Stimulated activated CD8-positive, alpha-beta memory T cell treated with anti-CD3 and anti-CD28 coated beads, Interleukin-2, amount 100 ng/mL, for 1 hour (primary cell): ENCODE data around the gene FARP1.
"Not testable (repeated sequence)": the region's sequence is repeated elsewhere in the genome, so short reads cannot be mapped to it uniquely, and the experiment has no call there.

ENCODE experiments used
- DNase-seq, 2 donors: peaks; one replicate each; pipeline ENCODE4 v3.0.0-alpha.2; 2020; ENCODE audit warnings: low read depth in 2 of 2

FARP1 gene

DNA sequence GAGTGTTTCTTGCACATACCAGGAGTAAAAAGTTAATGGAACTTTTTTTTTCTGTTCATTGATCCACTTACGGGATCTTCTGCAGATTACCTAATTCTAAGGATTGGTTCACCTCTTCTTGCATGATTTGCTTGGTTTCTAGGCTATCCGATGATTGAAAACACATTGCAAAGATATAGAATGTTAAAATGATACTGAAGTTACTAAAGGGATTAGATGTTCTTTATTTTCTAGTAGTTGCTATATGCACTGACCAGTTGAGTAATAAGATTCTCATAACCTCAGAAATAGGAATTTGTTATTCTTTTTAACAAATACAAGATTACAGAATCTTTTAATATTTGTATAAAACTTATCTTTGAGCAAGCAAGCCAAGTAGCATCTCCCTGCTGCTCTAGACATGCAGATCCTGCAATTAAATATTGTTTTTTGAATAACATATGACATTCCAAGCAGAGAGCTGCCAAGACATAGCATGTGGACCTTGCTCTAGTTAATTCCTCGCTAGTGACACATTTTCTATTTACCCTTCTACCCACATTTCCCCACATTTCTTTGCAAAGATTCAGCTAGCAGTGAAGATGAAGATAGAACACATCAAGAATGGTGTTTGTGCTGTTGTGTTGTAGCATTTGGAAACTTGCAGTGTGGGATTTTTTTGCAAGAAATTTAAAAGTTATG is 85.9 kb downstream of the FARP1 start:
- DNase-seq = no peak

DNA sequence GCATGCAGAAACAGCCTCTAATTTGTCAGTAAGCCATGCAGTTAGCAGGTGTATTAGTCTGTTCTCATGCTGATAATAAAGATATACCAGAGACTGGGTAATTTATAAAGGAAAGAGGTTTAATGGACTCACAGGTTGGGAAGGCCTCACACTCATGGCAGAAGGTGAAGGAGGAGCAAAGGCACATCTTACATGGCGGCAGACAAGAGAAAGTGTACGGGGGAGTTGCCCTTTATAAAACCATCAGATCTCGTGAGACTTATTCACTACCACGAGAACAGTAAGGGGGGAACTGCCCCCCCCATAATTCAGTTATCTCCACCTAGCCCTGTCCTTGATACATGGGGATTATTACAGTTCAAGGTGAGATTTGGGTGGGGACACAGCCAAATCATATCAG is 87.9 kb downstream of the FARP1 start:
- not testable (repeated sequence) for DNase-seq

DNA sequence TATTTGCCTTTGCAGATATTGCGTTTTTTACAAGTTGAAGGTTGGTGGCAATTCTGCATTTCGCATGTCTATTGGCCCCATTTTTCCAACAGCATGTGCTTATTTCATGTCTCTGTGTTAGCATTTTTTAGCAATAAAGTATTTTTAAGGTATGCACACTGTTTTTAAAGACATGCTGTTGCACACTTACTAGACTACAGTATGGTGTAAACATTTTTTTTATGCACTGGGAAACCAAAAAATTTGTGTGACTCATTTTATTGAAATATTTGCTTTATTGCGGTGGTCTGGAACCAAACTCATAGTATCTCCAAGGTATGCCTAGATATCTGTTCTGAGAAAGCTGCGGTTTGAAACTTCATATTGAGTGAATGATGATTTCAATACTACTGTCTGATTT is 89.6 kb downstream of the FARP1 start:
- no peak for DNase-seq

DNA sequence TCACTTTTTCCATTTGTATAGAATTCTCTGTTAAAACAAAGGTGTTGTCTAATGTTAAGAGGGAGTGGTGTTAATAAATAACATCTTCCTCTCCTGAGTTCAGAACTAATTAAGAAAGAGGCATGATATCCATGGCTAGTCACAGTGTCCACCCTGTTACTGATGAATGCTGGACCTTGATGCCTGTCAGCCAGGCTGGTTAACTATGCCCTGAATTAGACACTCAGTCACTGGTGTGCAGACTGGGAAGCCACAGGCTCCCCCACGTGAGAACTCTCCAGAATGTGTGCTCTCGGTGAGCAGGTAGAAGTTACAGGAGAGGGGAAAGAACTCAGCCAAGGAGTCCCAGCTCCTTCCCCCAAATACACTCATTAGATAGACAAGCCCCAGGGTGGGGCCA is 90.2 kb downstream of the FARP1 start:
- no peak for DNase-seq

DNA sequence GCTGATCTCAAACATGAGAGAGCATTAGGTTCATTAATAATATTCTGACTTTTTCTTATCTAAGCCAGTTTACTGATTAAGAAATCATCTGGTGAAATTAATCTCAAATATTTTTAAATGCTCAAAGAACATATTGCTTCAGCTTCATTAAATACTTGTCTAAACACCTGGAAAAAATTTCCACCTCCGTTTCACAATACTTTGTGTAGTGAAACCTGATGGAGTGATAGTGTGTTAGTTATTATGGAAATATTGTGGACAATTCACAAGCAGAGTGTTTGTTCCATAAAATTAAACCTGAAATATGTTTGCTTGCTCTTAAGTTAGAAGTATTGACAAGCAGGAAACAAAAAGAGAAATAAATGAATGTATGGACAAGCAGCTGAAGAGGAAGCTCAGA is 91.5 kb downstream of the FARP1 start:
- no peak for DNase-seq

DNA sequence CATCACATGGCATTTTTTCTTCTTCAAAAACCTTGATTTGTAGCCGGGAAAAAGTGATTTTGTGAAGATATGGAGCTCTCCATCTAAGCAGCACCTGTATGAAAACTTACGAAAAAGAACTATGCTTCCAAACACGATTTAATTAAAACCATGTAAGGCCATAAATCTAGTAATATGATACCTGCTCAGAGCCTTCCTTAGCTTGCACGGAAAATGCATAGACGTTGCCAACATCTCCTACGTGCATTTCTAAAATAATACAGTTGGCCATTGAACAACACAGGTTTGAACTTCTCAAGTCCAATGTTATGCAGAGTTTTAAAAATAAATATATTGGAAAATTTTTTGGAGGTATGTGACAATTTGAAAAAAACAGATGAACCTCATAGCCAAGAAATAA is 93.3 kb downstream of the FARP1 start:
- DNase-seq = no peak

DNA sequence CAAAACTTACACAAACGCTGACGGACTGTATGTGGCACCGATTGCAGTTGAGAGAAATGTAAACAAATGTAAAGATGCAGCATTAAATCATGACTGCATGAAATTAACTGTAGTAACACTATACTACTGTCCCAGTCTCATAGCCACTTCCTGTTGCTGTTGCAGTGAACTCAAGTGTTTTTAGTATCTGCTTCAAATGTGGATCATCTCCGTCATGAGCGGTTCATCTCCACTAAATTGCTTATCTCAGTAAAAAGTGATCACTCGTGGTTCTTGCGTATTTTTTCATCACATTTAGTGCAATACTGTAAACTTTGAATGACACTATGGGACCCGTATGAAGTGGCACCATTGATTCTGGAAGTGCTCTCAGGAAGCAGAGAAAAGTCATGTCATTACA is 94.4 kb downstream of the FARP1 start:
- no peak for DNase-seq

DNA sequence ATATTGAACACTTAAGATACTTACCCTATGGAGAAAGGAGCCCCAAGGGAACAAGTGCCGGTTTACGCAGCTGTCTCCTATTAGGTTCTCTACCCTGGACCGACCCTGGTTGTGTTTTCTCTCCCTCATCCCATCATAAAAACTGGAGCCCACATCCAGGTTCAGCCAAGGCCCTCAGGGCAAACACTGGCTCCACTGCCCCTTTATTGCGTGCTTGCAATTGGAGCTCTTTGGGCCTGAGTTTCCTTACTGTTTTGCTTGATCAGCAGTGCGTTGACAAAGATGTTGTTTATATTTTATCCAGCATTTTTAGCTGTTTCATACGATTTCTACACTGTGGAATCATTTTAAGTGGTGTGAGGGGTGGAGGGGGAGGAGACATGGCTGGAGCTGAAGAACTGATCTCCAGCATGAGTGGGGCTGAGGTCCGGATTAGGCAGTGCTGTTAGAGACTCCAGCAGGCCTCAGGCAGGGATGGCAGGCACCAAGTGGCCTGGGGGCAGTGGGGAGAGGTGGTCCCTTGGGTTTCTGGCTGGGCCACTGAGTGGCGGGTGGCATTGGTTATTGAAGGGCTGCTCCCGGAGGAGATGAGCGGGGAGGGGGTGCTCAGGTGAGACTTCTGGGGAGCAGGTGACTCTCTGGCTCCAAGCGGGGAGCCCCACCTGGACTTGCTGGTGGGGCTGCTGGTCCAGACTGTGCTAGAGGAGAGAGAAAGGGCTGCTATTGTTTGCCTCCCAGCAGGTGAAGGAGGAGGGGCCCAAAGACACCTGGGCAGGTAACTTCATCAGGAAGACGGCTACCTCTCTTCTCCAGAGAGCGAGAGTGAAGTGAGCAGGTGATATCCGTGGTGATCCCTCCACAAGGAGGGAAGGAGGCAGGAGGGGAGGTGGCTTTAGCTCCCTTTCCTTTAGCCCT is 96.5 kb downstream of the FARP1 start:
- DNase-seq = no peak

DNA sequence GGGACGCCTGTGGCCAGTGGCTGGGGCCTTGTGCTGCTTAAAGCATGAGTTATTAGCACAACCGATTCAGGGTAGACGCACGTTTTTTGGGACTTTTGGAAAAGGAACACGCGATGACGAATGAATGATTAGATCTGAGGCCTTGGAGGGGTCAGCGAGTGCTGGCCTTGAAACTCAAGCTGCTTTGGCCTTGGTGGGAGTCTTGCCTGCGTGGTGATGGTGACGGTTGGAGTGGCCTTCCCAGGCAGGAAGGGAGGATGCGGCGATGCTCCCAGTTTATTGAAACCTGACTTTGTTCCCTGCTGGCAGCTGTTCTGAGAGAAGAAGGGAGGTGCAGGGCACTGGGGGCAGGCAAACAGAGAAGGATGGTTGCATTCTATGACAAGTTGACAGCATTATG is 97.2 kb downstream of the FARP1 start:
- no peak for DNase-seq

DNA sequence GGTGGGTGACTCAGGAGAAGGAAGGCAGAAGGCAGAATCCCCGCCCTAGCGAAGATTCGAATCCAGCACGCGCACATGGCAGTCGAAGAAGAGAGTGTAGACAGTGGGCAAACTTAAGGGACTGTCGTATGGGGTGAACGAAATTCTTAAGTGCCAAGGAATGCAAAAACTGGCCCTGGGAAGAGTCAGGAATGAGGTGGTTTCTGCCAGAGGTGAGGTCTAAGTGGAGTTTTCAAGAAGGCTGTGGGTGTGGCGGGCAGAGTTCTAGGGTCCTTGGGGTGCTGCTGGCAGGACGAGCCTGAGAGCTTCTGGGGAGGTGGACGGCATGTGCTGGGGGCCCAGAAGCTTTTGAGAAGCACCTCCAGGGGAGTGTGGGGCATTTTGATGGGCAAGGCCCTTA is 98.1 kb downstream of the FARP1 start:
- no peak for DNase-seq

DNA sequence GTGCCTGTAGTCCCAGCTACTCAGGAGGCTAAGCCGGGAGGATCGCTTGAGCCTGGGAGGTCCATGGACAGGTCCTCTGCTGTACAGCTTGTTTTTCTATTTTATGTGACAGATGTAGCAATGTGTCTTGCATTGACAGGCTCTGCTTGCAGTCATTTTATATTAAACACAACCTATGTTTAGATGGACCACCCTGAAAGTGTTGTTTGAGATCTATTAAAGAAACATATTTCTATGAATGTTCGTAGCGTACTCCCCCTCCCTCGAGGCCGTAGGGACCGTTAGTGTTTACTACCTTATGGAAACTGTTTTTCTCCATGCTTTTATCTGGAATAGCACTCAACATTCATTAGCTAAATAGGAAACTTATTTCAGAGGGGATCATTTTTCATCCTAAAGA is 99.1 kb downstream of the FARP1 start:
- no peak for DNase-seq

DNA sequence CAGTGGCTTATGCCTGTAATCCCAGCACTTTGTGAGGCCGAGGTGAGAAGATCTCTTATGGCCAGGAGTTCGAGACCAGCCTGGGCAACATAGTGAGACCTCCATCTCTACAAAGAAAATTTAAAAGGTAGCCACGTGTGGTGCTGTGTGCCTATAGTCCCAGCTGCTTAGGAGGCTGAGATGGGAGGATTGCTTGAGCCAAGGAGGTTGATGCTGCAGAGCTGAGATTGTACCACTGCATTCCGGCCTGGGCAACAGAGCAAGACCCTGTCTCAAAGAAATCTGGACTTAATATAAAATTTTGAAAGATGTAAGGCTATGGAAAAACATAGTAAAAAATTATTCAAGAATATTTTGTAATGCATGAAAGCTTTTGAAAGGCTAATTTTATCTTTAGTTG is 99.5 kb downstream of the FARP1 start:
- no peak for DNase-seq

DNA sequence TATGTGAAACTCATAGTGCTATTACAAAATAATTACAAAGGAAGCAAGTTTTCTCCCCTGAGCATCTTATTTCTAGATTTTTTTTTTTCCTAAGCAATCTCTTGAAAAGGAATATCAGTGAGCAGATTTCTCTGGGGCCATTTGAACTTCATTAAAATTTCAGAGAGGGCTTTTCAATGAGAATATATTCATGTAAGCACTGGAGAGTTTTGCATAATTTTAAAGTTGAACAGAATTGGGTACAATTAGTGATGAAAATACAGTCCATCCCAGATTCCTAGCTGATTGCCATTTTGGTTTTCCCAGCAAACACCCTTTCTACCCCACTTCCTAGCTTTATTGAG is 101.0 kb downstream of the FARP1 start:
- no peak for DNase-seq

DNA sequence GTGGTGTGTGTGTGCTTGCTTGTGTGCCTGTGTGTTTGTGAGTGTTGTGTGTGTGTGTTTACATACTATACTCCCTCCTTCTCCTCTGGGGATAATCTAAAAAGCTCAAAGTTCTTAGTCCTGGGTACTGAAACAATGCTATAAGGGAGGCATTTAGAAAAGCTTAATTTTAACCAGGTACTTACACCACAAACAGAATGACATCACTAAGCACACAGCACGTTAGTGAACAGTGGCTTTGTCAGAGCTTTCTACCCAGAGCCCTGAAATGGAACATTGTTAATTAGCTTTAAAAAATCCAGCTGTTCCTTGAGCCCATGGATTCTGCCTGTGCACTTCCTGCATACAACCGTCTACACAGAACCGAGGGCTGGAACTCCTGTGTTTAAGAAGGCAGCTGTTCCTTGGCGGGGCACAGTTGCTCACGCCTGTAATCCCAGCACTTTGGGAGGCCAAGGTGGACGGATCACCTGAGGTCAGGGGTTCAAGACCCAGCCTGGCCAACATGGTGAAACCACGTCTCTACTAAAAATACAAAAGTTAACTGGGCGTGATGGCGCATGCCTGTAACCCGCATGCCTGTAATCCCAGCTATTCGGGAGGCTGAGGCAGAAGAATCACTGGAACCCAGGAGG is 103.8 kb downstream of the FARP1 start:
- DNase-seq = no peak

DNA sequence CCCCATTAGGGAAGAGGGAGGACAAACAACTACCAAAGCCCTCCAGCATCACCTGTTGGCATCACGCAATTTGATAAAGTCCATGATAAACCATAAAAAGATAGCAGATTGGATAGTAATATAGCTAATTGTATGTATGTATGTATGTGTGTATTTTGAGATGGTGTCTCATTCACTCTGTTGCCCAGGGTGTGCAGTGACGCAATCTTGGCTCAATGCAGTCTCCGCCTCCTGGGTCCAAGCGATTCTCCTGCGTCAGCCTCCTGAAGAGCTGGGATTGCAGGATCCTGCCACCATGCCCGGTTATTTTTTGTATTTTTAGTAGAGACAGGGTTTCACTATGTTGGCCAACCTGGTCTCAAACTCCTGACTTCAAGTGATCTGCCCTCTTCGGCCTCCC is 108.8 kb downstream of the FARP1 start:
- DNase-seq = no peak

DNA sequence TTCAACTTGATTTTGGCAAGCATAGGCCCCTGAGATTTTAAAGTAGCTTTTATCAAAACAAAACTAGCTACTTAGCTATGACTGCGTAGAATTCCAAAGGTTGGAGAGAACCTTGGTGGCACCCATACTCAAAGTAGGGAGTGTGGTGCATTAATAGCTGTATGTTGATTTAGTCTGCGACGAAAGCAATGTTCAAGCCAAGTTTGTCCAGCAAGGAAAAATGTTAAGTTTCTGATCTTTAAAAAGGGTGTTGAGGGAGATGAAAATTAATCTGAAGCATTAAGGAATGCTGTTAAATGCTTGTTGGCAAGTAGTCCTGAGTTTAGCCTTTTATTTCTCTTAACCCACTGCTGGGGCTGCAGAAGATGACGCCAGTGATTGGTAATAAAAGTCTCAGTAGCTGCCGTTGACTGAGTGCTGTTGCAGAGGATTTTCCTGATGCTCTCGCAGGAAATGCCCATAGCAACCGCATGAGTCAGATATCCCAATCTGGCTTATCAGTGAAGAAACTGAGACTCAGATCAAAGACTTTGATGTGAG is 110.1 kb downstream of the FARP1 start:
- DNase-seq = no peak

DNA sequence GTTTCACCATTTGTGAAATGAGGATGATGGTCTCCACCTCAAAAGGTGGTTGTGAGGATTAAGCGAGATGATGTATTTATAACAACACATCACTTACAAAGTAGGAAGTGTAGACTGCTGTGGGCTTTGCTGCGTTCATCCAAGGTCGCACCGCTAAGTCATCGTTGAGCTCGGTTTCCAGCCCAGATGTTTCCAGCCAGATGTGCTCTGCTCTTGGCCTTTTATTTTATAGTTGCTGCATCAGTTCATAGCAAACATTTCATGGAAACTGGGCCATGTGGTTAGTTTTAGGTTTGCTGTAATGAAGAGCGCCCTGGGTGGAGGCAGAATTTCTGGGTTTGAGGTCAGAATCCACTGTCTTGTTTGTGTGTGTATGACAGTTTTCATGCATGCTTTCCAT is 110.6 kb downstream of the FARP1 start:
- DNase-seq = no peak

DNA sequence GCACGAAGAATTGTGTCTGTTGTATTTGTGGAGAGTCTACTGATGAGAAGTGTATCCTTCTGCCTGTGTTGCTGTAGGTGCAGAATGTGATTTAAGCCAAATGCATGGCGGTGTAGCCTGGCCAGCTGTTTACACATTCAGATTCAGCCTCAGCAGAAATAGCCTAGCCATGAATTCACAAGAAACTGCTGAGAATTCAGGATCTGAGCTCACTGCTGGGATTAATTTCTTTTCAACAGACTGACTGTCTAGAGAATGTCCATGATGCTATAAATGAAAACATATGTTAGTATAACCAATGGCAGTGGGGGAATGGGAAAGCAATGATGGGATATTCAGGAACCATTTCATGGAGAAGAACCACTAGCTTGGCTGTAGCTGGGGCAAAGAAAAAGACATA is 111.6 kb downstream of the FARP1 start:
- no peak for DNase-seq

DNA sequence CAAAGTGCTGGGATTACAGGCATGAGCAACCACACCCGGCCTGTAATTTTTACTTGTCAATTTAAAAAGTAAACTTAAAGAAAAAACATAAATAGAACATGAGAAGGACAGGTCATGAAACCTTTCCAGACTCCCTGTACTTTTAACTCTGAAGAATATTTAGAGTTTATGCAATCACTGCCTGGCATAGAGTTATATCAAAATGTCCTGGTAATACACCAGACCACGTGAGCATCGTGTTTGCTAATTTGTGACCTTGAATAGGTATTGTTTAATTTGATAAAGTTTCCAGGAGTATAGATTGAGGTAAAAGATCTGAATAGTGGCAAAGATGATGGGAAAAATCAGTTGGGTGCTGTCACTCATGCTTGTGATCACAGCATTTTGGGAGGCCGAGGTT is 115.3 kb downstream of the FARP1 start:
- DNase-seq = no peak

DNA sequence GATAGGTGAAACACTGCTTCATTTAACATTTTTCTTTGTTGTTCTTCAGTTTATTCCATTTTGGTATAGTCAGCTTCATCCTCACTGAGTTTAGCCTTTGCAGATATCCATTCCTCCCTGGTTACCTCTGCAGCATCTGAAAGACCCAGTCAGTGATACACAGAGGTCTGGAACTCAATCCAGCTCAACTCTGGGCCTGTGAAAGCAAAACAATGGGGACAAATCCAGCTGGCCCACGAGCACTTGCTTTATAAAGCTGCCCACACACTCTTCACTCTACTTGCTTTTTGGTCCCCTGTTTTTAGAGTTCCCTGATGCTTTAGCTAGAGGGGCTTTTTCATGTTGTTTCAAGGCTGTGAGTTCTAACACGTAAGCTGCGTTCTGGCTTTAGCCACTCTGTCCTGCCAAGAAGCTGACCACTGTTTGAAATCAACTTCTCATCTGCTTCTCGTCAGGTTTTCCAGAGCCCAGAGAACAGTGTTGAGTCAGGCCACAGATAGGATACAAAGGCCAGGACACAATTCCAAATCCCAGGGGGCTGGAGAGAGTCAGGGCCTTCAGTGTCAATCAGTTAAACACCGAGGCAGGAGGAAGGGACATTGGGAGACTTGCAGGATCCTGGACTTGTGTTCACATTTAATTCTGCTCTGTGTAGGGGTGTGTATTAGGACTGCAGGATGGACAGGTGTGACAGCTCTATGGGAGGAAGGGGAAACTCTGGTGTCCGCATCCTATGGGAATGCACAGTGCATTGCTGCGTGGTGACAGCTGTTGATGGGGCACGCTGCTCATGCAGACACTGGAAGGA is 117.7 kb downstream of the FARP1 start:
- no peak for DNase-seq

DNA sequence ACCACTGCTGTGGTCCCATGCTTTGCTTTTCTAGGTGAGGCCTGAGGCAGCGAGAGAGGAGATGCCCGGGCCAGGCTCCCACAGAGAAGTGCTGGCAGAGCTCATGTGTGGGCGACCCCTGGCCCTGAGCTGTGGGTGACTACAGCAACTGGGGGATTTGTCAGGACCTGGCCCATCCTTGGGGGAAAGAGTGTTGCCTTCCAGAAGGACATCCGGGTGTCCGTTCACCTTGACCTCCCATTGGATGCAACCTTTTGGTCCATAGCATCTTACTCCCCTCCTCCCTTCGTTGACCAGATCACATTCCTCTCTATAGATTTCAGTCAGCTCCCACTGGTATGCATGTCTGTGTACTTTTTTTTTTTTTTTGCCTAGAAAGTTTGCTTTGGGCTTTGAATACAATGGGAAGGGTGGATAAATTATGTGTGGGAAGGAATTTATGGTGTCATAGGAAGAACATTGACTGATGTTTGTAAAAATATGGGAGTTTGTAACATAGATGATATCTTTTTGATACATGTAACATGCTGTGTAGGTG is 118.3 kb downstream of the FARP1 start:
- no peak for DNase-seq

DNA sequence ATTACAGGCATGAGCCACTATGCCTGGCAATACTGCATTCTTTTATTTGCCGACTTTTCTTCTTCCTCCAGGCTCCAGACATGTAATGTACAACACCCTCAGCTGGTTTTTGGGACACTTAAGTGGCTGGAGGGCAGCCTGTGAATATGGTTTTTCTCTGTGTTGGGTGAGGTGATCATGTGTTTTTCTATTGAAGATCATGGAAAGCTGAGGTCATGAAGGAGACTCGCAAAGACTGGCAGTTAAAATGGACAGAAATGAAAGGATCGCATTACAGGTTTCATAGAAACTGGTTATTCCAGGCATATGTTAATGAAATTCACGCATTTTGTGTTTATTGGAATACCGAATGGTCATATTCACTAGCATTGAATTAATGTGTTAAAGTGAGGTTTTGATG is 119.4 kb downstream of the FARP1 start:
- DNase-seq = no peak
